Measurements from ENCODE around the gene KSR2.
"Not testable (repeated sequence)": the region's sequence is repeated elsewhere in the genome, so short reads cannot be mapped to it uniquely, and the experiment has no call there.

Gene KSR2

GRCh38 chr12:117746358-117746757 is 222.4 kb downstream of the KSR2 start:
- not testable (repeated sequence) for H3K9me3 ChIP-seq (ENCODE audit: control insufficient read depth, insufficient read depth, low read length)

GRCh38 chr12:117744418-117744817 is 224.4 kb downstream of the KSR2 start:
- H3K27me3 ChIP-seq (ENCODE audit: control insufficient read depth, insufficient read depth, low read length): no peaks in the 10 kb centered on the region
- no peak overlapping the region for H3K27ac ChIP-seq (ENCODE audit: low read depth, low read length)
- H3K4me3 ChIP-seq (ENCODE audit: low read depth, low read length): no peak overlapping the region
- H3K9ac ChIP-seq (ENCODE audit: low read depth, low read length): no peak overlapping the region
- H3K9me3 ChIP-seq (ENCODE audit: control insufficient read depth, insufficient read depth, low read length): no peaks in the 10 kb centered on the region
- no peaks in the 10 kb centered on the region for H3K4me1 ChIP-seq (ENCODE audit: control insufficient read depth, insufficient read depth, low read length)
- no peaks in the 10 kb centered on the region for H3K36me3 ChIP-seq (ENCODE audit: control insufficient read depth, insufficient read depth, low read length)

More at GRCh38 chr12:117746358-117746757, 222.4 kb downstream of the KSR2 start:
- not testable (repeated sequence) for H3K4me3 ChIP-seq (ENCODE audit: low read depth, low read length); H3K27ac ChIP-seq (ENCODE audit: low read depth, low read length); H3K27me3 ChIP-seq (ENCODE audit: control insufficient read depth, insufficient read depth, low read length); H3K4me1 ChIP-seq (ENCODE audit: control insufficient read depth, insufficient read depth, low read length); H3K36me3 ChIP-seq (ENCODE audit: control insufficient read depth, insufficient read depth, low read length); H3K9ac ChIP-seq (ENCODE audit: low read depth, low read length)

DNA sequence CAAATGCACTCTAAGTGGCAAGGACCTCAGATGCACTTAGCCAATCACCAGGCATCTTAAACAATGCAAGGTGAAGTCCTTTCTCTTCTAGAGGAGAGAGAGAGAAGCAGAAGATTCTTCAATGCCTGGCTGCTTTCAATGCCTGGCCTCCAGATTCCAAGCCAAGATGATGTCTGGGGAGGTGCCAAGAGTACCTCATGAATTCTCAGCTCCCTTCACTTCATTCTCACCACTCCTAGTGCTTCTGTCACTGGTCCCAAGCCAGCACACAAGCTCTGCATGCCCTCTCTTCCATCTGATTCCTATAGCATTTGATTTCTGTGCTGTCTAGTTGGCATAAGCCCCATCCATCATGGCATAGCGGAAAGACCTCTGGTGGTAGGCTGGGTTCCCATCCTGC is 225.0 kb downstream of the KSR2 start:
- no peaks in the 10 kb centered on the region for H3K4me1 ChIP-seq (ENCODE audit: control insufficient read depth, insufficient read depth, low read length)
- H3K9ac ChIP-seq (ENCODE audit: low read depth, low read length): no peak overlapping the region

DNA sequence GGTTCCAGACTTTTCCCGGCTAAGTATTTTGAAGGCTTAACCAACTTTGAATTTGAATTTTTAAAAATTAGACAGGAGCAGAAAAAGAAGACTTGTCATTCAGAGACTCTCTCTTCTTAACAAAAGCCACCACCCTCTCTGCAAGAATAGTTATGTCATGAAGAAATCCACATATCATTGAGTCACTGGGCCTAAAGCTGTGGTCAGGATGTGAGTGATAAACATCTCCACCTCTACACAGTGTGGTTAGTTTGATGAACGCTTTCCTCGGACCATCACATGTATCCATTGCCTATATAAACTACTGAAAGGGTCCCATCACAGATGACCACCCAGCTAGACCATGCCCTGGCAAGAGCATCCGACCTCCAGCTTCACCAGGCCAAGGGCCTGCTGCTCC is 226.1 kb downstream of the KSR2 start:
- Histone ChIP-seq H3K27me3 (ENCODE audit: control insufficient read depth, insufficient read depth, low read length) (no peaks in the 10 kb centered on the region), H3K27ac (ENCODE audit: low read depth, low read length) (no peak overlapping the region), H3K4me3 (ENCODE audit: low read depth, low read length) (no peak overlapping the region), H3K36me3 (ENCODE audit: control insufficient read depth, insufficient read depth, low read length) (no peaks in the 10 kb centered on the region), H3K9me3 (ENCODE audit: control insufficient read depth, insufficient read depth, low read length) (no peaks in the 10 kb centered on the region), H3K4me1 (ENCODE audit: control insufficient read depth, insufficient read depth, low read length) (no peaks in the 10 kb centered on the region), H3K9ac (ENCODE audit: low read depth, low read length) (no peak overlapping the region)

More for the DNA sequence above, 225.0 kb downstream of the KSR2 start:
- H3K4me3 ChIP-seq (ENCODE audit: low read depth, low read length): no peak overlapping the region
- H3K27ac ChIP-seq (ENCODE audit: low read depth, low read length): no peak overlapping the region
- H3K9me3 ChIP-seq (ENCODE audit: control insufficient read depth, insufficient read depth, low read length): no peaks in the 10 kb centered on the region
- H3K36me3 ChIP-seq (ENCODE audit: control insufficient read depth, insufficient read depth, low read length): no peaks in the 10 kb centered on the region
- no peaks in the 10 kb centered on the region for H3K27me3 ChIP-seq (ENCODE audit: control insufficient read depth, insufficient read depth, low read length)

DNA sequence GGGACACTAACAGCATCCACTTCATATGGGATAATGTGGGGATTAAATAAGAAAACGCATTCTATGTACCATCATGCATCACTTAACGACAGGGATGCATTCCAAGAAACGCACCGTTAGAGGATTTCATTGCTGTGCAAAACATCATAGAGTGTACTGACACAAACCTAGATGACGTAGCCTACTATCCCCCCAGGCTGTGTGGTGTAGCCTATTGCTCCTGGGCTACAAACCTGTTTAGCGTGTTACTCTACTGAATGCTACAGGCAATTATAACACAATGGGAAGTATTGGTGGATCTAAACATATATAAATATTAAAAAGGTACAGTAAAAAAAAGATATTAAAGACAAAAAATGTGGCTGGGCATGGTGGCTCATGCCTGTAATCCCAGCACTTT is 230.6 kb downstream of the KSR2 start:
- Histone ChIP-seq H3K9me3 (ENCODE audit: control insufficient read depth, insufficient read depth, low read length) (no peaks in the 10 kb centered on the region), H3K36me3 (ENCODE audit: control insufficient read depth, insufficient read depth, low read length) (no peaks in the 10 kb centered on the region), H3K4me3 (ENCODE audit: low read depth, low read length) (no peak overlapping the region), H3K9ac (ENCODE audit: low read depth, low read length) (no peak overlapping the region), H3K27ac (ENCODE audit: low read depth, low read length) (no peak overlapping the region), H3K4me1 (ENCODE audit: control insufficient read depth, insufficient read depth, low read length) (no peaks in the 10 kb centered on the region), H3K27me3 (ENCODE audit: control insufficient read depth, insufficient read depth, low read length) (no peaks in the 10 kb centered on the region)

DNA sequence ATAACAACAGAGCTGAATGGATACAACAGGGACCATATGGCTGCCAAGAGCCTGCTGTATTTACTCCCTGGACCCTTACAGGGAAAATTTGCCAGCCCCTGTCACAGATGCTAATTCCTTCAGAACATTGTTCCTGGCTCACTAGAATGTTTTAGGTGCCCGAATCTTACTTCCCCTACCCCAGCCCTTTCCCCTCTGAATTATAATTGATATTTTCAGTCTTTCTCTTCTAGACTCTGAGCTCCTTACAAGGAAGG is 235.3 kb downstream of the KSR2 start:
- Histone ChIP-seq H3K9me3 (ENCODE audit: control insufficient read depth, insufficient read depth, low read length) (no peaks in the 10 kb centered on the region; the same call in 1 of the 2 replicates), H3K36me3 (ENCODE audit: control insufficient read depth, insufficient read depth, low read length) (no peaks in the 10 kb centered on the region), H3K4me3 (ENCODE audit: low read depth, low read length) (no peak overlapping the region), H3K27me3 (ENCODE audit: control insufficient read depth, insufficient read depth, low read length) (no peaks in the 10 kb centered on the region), H3K27ac (ENCODE audit: low read depth, low read length) (no peak overlapping the region), H3K9ac (ENCODE audit: low read depth, low read length) (no peak overlapping the region), H3K4me1 (ENCODE audit: control insufficient read depth, insufficient read depth, low read length) (no peaks in the 10 kb centered on the region)

DNA sequence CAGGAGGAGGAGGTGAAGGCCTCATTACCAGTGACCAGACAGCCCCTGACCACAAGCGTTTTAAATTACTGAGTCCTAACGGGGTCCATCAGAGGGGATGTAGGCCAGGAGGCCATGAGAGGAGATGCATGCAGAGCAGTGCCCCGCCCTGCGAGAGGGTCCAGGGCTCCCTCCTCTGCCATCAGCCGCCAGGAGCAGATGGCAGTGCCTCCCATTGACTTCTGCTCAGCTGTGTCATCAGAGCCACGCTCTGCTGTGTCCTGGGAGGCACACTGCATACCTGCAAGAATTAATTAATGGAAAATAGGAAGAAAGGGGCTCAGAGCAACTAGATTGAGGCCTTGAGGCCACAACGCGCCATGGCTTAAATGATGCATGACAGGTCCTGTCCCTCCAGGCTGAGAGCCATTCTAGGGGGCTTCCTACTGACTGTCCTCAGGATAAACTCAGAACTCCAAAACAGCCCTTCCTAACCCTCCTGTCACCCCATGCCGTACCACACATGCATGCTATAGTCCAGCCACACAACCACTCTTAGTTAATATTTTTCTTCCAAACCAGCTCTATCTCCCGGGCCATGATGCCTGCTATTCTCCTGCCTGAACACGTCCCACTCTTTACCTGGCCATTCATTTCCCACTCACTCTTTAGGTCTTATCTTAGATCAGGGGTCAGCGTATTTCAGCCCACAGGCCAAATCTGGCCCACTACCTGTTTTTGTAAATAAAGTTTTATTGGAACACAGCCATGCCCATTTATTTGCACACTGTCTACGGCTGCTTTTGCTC is 235.8 kb downstream of the KSR2 start:
- Histone ChIP-seq H3K9ac (ENCODE audit: low read depth, low read length) (no peak overlapping the region), H3K4me3 (ENCODE audit: low read depth, low read length) (no peak overlapping the region), H3K27ac (ENCODE audit: low read depth, low read length) (no peak overlapping the region), H3K36me3 (ENCODE audit: control insufficient read depth, insufficient read depth, low read length) (no peaks in the 10 kb centered on the region), H3K27me3 (ENCODE audit: control insufficient read depth, insufficient read depth, low read length) (no peaks in the 10 kb centered on the region), H3K9me3 (ENCODE audit: control insufficient read depth, insufficient read depth, low read length) (no peaks in the 10 kb centered on the region; the same call in 1 of the 2 replicates), H3K4me1 (ENCODE audit: control insufficient read depth, insufficient read depth, low read length) (no peaks in the 10 kb centered on the region)

- H3K36me3 ChIP-seq (ENCODE audit: control insufficient read depth, insufficient read depth, low read length); H3K4me3 ChIP-seq (ENCODE audit: low read depth, low read length); H3K27me3 ChIP-seq (ENCODE audit: control insufficient read depth, insufficient read depth, low read length); H3K27ac ChIP-seq (ENCODE audit: low read depth, low read length); H3K9me3 ChIP-seq (ENCODE audit: control insufficient read depth, insufficient read depth, low read length); H3K4me1 ChIP-seq (ENCODE audit: control insufficient read depth, insufficient read depth, low read length); H3K9ac ChIP-seq (ENCODE audit: low read depth, low read length): not testable (repeated sequence)
Observed at GRCh38 chr12:117731131-117731530, 237.7 kb downstream of the KSR2 start.

GRCh38 chr12:117727301-117727700 is 241.5 kb downstream of the KSR2 start:
- H3K4me3 ChIP-seq (ENCODE audit: low read depth, low read length): no peak overlapping the region
- H3K36me3 ChIP-seq (ENCODE audit: control insufficient read depth, insufficient read depth, low read length): no peaks in the 10 kb centered on the region
- no peak overlapping the region for H3K27ac ChIP-seq (ENCODE audit: low read depth, low read length)
- no peaks in the 10 kb centered on the region; the same call in 1 of the 2 replicates for H3K9me3 ChIP-seq (ENCODE audit: control insufficient read depth, insufficient read depth, low read length)
- no peaks in the 10 kb centered on the region for H3K4me1 ChIP-seq (ENCODE audit: control insufficient read depth, insufficient read depth, low read length)
- H3K27me3 ChIP-seq (ENCODE audit: control insufficient read depth, insufficient read depth, low read length): no peaks in the 10 kb centered on the region
- H3K9ac ChIP-seq (ENCODE audit: low read depth, low read length): no peak overlapping the region

GRCh38 chr12:117724543-117724942 is 244.2 kb downstream of the KSR2 start:
- H3K27ac ChIP-seq (ENCODE audit: low read depth, low read length): no peak overlapping the region
- H3K9me3 ChIP-seq (ENCODE audit: control insufficient read depth, insufficient read depth, low read length): no peaks in the 10 kb centered on the region
- H3K36me3 ChIP-seq (ENCODE audit: control insufficient read depth, insufficient read depth, low read length): no peaks in the 10 kb centered on the region
- H3K4me3 ChIP-seq (ENCODE audit: low read depth, low read length): no peak overlapping the region
- H3K4me1 ChIP-seq (ENCODE audit: control insufficient read depth, insufficient read depth, low read length): no peaks in the 10 kb centered on the region
- H3K9ac ChIP-seq (ENCODE audit: low read depth, low read length): no peak overlapping the region
- H3K27me3 ChIP-seq (ENCODE audit: control insufficient read depth, insufficient read depth, low read length): no peaks in the 10 kb centered on the region

- Histone ChIP-seq H3K9ac (ENCODE audit: low read depth, low read length) (no peak overlapping the region), H3K27ac (ENCODE audit: low read depth, low read length) (no peak overlapping the region), H3K4me3 (ENCODE audit: low read depth, low read length) (no peak overlapping the region), H3K4me1 (ENCODE audit: control insufficient read depth, insufficient read depth, low read length) (no peaks in the 10 kb centered on the region), H3K36me3 (ENCODE audit: control insufficient read depth, insufficient read depth, low read length) (no peaks in the 10 kb centered on the region), H3K27me3 (ENCODE audit: control insufficient read depth, insufficient read depth, low read length) (no peaks in the 10 kb centered on the region), H3K9me3 (ENCODE audit: control insufficient read depth, insufficient read depth, low read length) (no peaks in the 10 kb centered on the region)
Observed at GRCh38 chr12:117718559-117718958, 250.2 kb downstream of the KSR2 start.

Measured in HUES48 (cell line).